GM12874 (cell line): ENCODE data around the gene HTR3C.

Experiments
- TF ChIP-seq, protein P1 (sequence below): IDR thresholded peaks from 2 replicates; pipeline ENCODE4 v1.5.1; 2011; ENCODE audit warnings: low read depth, mild to moderate bottlenecking, control low read depth, low read length, moderate library complexity; ENCODE audit not compliant: insufficient read depth

Gene HTR3C, protein sequence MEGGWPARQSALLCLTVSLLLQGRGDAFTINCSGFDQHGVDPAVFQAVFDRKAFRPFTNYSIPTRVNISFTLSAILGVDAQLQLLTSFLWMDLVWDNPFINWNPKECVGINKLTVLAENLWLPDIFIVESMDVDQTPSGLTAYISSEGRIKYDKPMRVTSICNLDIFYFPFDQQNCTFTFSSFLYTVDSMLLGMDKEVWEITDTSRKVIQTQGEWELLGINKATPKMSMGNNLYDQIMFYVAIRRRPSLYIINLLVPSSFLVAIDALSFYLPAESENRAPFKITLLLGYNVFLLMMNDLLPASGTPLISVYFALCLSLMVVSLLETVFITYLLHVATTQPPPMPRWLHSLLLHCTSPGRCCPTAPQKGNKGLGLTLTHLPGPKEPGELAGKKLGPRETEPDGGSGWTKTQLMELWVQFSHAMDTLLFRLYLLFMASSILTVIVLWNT

DNA sequence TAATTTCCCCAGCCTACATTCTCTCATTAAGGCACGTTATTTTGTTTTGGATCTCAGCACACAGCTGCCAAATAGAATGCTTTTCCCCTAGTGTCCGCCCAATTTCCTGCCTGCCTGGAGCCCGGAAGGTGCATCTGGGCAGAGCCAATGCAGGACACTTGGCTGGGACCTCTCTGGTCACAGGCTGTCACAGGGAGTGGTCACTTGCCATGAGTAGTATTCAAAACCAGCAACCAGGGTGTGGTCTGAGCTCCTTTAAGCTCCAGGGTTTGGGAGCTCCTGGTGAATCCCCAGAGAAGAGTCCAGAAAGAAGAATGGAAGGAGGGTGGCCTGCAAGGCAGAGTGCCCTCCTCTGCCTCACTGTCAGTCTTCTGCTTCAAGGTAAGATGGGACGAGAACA lies at the start of gene HTR3C:
Gene HTR3C (plus strand): TSS at position 281 of the 400 bp plus-strand sequence. CDS start 34 bp downstream, at position 315.
- TF ChIP-seq, protein P1, sequence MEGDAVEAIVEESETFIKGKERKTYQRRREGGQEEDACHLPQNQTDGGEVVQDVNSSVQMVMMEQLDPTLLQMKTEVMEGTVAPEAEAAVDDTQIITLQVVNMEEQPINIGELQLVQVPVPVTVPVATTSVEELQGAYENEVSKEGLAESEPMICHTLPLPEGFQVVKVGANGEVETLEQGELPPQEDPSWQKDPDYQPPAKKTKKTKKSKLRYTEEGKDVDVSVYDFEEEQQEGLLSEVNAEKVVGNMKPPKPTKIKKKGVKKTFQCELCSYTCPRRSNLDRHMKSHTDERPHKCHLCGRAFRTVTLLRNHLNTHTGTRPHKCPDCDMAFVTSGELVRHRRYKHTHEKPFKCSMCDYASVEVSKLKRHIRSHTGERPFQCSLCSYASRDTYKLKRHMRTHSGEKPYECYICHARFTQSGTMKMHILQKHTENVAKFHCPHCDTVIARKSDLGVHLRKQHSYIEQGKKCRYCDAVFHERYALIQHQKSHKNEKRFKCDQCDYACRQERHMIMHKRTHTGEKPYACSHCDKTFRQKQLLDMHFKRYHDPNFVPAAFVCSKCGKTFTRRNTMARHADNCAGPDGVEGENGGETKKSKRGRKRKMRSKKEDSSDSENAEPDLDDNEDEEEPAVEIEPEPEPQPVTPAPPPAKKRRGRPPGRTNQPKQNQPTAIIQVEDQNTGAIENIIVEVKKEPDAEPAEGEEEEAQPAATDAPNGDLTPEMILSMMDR = no peak

DNA sequence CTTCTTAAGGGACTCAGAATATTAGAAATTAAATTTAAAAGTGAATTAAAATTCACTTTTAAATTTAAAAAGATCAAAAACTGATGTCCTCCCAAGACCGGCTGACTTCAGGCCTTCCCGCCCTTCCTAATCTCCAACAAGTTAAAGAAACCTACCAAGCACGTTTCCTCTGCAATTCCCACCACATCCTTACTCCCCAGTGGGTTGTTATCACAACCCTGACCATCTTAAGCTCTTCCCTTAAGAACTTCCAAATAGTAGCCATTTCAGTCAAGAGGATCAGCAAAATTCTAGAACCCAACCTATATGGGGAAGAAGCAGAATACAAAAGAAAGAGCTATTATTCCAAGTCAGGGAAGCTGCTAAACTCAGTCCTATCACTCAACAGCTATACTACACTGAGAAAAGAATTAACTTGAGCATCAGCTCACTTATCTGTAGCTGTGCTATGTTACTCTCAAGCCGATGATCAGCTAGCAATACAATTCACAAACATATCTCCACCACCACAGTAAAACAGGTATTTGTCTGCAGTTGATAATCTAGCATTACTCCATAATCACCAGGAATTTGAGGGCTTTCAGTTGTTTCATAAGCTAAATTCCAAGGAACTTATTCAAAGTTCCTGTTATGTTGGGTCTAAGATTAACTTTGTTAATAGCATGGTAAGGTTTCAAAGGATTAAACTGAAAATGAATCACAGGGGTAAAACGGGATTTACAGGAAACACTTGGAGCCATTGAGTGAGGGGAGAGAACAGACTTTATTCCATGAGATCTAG lies 49.5 kb upstream of the HTR3C start:
- TF ChIP-seq, protein P1 = no peak

DNA sequence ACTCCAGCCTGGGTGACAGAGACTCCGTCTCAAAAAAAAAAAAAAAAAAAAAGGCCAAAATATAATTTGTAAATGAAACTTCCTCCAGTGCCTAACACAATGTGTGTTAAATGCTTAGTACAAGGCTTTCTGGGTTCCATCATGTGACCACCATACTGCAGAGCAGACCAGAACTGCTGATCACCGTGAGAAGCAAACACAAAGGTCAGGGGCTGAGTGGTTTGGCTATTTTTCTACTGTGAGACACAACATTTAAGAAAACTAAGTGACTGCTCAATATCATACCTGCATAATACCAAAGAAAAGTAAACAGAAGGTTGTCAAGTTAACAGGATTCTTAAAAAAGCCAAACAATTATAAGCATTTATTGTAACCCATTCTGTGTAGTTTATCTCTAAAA lies 48.4 kb upstream of the HTR3C start:
- TF ChIP-seq, protein P1 = no peak

DNA sequence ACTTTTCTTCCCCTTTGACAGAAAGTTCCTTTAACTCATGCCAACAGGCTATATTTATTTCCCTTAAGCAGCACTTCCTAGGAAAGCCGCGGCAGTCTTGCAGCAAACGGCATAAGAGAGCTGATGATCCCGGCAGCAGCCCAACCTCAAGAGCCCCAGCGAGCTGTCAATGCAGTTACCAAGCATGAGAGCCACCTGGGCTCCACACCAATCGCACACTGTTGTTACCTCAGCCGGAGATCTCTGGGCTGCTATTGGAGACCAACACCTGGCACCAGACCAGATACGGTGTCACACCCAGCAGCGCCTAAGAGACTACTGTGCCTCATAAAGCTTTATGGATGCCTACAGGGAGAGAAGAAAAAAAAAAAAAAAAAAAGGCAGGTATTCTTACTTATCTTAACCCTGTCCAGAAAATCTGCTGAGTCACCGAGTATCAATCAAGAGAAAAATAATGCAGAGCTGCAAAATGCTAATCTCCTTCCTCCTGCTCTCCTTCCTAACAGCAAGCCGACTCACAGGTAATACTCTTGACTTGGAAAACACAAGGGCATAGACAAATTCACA lies 46.8 kb upstream of the HTR3C start:
- TF ChIP-seq, protein P1 = no peak

DNA sequence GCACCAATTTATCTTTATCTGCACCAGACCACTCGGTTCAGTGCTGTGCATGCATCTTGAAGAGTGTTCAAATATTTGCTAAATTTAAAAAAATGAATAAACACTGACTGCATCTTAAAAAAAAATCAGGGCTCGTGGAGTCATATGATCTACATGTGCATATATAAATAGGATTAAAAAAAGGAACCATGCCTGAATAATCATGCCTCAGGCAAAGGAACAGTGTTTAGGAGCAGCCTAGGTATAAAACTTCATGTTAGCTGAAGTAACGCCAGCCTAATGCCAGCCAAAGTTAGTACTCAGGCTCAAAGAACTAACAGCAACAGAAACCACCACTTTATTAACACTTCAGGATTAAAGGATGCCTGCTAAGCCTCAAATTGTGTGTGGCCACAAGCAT lies 44.7 kb upstream of the HTR3C start:
- TF ChIP-seq, protein P1 = no peak

DNA sequence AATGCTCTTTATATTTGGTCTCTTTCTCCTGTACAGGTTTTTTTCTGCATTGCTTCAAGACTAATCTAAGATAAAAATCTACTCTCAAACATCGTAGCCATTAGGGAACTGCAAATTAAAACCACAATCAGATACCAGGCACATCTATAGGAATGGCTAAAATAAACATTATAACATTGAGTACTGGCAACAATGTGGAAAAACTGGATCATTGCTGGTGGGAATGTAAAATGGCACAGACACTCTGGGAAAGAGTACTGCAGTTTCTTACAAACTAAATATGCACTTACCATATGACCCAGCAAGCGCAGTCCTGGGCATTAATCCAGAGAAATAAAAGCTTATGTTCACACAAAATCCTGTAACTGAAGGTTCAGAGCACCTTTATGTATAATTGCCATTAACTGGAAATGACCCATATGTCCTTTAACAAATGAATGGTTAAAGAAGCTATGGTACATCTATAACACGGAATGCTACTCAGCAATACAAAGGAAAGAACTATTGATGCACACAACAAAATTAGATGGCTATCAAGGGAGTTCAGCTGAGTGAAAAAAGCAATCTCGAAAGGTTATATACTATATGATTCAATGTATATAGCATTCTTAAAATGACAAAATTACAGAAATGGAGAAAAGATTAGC lies 41.5 kb upstream of the HTR3C start:
- TF ChIP-seq, protein P1 = no peak
